Motor neuron (in vitro differentiated cells): Measurements from ENCODE around the gene AFG1L. TPM values are rescaled to one million over a fixed set of nuclear protein-coding genes. Genes with fewer than 3 reads are reported as not detected.
"Not testable (repeated sequence)": the region's sequence is repeated elsewhere in the genome, so short reads cannot be mapped to it uniquely, and the experiment has no call there.

Experiments used
- ATAC-seq, 8 experiments: fragments of 200-7000 bp; cut with Tn5 transposase; replicated peaks in 6 of 8; 2 replicates each; pipeline ENCODE4 v1.8.0; 2021; ENCODE audit warnings: mild to moderate bottlenecking in 8 of 8, moderate library complexity in 8 of 8
- H3K27ac ChIP-seq, 2 donors: fragments of 250-450 bp; sonication (Bioruptor Pico); 2 replicates each; pipeline ENCODE4 v1.9.0; 2021; ENCODE audit warnings: antibody characterized with exemption in 2 of 2, mild to moderate bottlenecking in 2 of 2, moderate library complexity in 1 of 2
- H3K4me1 ChIP-seq, 2 donors: fragments of 250-450 bp; sonication (Bioruptor Pico); replicated peaks in 1 of 2; 2 replicates each; pipeline ENCODE4 v1.6.1; 2021; ENCODE audit warnings: antibody characterized with exemption in 2 of 2, mild to moderate bottlenecking in 2 of 2, moderate library complexity in 1 of 2
- H3K4me3 ChIP-seq, 5 donors: fragments of 250-450 bp; sonication (Bioruptor Pico); 2 replicates each; pipeline ENCODE4 v1.9.0; 2021; ENCODE audit warnings: antibody characterized with exemption in 5 of 5, mild to moderate bottlenecking in 5 of 5, moderate library complexity in 4 of 5
- WGBS, 10 experiments: fragments of 450-650 bp; shearing (Covaris generic); methylation state at CpG; one replicate each; pipeline ENCODE4 v1.0.0; 2022; 5-methylcytosine and 5-hydroxymethylcytosine counted together
- in situ Hi-C, 9 experiments: fragments of 400-800 bp; cut with MboI; loops; one replicate each; pipeline ENCODE4 v1.15.0; 2021; ENCODE audit warnings: low sequenced_read_pairs in 9 of 9, low pct_unique_long_range_greater_than_20kb in 2 of 9; ENCODE audit not compliant: unreplicated experiment in 9 of 9
- total RNA-seq, 8 experiments: library from RNA; unstranded; fragments of 300-600 nt; gene quantifications; 2 replicates each; pipeline versions ENCODE4 v1.2.3 to v1.2.4, GENCODE V29; 2022

Gene AFG1L
- total RNA-seq, 8 experiments from 2014 or later = 4.3 to 17.4 (median 7.2) TPM

DNA sequence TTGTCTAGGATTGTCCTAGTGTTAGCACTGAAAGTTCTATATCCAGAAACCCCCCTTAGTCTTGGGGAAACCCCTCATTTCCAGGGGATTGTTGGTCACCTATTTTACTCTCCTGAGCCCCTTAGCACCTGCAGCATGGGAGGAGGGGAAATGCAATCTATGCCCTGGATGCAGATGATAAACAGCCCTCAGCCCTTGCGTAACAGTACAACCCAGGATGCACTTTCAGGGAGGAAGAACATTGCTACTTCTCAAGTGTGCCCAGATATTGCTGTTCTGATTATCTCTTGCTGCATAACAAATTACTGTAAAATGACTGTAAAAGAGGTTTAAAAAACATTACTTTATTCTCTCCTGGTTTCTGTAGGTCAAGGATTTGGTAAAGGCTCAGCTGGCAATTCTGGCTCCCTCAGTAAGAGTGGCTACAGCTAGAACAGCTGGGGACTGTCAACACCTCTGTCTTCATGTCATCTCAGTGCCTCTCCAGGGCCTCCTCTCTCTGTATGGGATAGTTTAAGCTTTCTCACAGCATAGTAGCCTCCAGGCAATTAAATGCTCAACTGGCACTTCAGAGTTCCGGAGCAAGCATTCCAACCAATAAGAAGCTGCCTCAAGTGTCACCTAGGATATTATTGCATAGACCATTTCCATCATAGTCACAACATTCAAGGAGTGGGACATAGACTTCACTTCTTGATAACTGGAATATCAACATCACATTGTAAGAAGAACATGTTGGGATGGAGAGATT lies 148.1 kb downstream of the AFG1L start:
- in situ Hi-C loops = no loop called here
- Histone ChIP-seq H3K27ac (no peak overlapping the region), H3K4me3 (no peak overlapping the region), H3K4me1 (no peaks in the 10 kb centered on the region)
- ATAC-seq = no peak
- WGBS, 10 experiments = 70 to 100% (median 89%) methylated on average over 1 to 2 of the region's 2 CpGs; no CpG with 5 or more reads in 3 of the 10 experiments

DNA sequence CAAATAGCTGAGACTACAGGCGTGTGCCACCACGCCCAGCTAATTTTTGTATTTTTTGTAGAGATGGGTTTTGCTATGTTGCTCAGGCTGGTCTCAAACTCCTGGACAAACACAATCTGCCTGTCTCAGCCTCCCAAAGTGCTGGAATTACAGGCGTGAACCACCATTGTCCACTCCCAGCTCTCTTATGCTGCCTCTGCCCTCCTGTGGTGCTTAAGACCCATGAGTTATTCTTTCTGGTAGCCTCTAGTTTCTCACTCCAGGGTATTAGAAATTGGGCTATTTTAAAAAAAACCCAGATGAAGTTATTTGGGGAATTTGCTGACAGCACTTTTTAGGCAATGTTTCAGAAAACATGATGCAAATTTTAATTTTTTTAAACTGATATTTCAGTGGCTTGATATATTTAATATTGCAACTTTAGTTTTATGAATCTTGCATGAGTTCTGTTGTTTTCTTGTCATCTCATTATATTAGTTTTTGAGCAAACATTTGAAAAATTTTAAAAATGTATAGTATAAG lies 151.8 kb downstream of the AFG1L start:
- H3K4me1 ChIP-seq = no peaks in the 10 kb centered on the region
- H3K27ac ChIP-seq = no peak overlapping the region
- in situ Hi-C loops = no loop called here
- ATAC-seq = no peak
- no peak overlapping the region for H3K4me3 ChIP-seq
- WGBS, 10 experiments = 86 to 100% (median 91%) methylated on average over 1 to 3 of the region's 3 CpGs; no CpG with 5 or more reads in 6 of the 10 experiments

DNA sequence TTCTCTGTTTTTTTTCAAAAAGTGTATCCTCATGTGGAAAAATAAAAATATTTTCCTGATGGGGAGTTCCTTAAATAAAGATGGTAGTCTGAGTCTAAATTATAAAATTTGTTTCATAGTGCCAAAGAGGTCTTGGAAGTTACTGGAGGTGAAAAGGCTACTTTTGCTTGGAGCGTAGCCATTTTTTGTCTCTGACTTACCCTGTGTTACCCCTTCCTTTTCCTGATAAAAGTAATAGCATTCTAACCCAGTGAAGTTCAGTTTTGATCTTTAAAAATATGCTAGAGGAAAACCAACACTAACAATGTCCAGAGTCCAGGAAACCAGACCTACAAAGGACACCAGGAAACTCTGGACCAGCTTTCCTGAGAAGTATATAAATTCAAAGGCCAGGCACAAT lies 153.6 kb downstream of the AFG1L start:
- Histone ChIP-seq H3K27ac (no peak overlapping the region), H3K4me1 (peaks cover 0 to 9% of the 10 kb centered on the region in 2 donors), H3K4me3 (no peak overlapping the region)
- ATAC-seq = no peak
- in situ Hi-C loops = no loop called here
- 100% methylated on average over 1 of the region's 1 CpG; no CpG with 5 or more reads in 3 of the 10 experiments for WGBS, 10 experiments

DNA sequence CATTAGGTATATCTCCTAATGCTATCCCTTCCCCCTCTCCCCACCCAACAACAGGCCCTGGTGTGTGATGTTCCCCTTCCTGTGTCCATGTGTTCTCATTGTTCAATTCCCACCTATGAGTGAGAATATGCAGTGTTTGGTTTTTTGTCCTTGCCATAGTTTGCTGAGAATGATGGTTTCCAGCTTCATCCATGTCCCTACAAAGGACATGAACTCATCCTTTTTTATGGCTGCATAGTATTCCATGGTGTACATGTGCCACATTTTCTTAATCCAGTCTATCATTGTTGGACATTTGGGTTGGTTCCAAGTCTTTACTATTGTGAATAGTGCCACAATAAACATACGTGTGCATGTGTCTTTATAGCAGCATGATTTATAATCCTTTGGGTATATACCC lies 154.9 kb downstream of the AFG1L start:
- WGBS, 10 experiments = no CpG with 5 or more reads among the region's 1 CpG
- in situ Hi-C loops, H3K27ac ChIP-seq, ATAC-seq, H3K4me1 ChIP-seq, H3K4me3 ChIP-seq: not testable (repeated sequence)

DNA sequence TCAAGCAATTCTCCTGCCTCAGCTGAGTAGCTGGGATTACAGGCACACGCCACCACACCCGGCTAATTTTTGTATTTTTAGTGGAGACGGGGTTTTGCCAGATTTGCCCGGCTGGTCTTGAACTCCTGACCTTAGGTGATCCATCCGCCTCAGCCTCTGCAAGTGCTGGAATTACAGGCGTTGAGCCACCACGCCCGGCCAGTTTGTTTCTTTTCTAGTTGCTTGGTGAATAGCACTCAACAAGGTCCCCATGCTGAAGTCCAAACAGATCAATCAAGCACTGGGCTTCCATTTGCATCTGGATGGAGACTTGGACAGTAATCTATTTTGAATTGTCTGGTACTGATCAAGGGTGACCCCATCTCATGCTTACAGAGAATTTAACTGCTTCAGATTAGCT lies 157.0 kb downstream of the AFG1L start:
- Histone ChIP-seq H3K27ac (no peak overlapping the region), H3K4me3 (no peak overlapping the region), H3K4me1 (peaks cover 0 to 9% of the 10 kb centered on the region in 2 donors)
- 43 to 93% (median 68%) methylated on average over 2 to 5 of the region's 8 CpGs; no CpG with 5 or more reads in 4 of the 10 experiments for WGBS, 10 experiments
- in situ Hi-C loops = no loop called here
- ATAC-seq = peak in 2 of 8 experiments; percentile 53 to 66

DNA sequence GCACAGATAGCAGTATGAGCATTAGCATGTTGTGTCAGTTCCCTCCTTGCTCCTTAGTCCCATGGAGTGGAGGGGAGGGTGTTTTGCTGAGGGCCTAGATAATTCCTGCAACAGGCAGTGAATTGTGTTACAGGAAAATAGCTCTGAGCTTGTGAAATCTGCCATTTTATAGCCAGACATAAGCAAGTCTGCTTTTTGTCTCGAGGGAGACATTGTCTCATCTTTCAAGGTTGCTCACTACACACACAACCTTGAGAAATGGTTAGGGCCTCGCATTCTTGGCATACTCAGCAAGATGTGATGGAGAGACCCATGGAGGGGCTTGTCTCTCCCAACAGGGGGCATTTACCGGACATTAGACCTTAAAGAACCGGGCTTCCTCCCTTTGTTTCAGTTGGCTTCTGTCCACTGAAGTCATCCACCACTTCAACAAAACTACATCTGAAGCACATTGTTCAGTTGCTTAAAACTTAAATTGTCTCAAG lies 157.9 kb downstream of the AFG1L start:
- 0 to 100% (median 57%) methylated on average over 1 to 4 of the region's 4 CpGs for WGBS, 10 experiments
- H3K4me1 ChIP-seq = peaks cover 0 to 9% of the 10 kb centered on the region in 2 donors
- in situ Hi-C loops = no loop called here
- ATAC-seq = peak in 3 of 8 experiments; percentile 39 to 58 (median 42)
- H3K27ac ChIP-seq = no peak overlapping the region
- H3K4me3 ChIP-seq = no peak overlapping the region

DNA sequence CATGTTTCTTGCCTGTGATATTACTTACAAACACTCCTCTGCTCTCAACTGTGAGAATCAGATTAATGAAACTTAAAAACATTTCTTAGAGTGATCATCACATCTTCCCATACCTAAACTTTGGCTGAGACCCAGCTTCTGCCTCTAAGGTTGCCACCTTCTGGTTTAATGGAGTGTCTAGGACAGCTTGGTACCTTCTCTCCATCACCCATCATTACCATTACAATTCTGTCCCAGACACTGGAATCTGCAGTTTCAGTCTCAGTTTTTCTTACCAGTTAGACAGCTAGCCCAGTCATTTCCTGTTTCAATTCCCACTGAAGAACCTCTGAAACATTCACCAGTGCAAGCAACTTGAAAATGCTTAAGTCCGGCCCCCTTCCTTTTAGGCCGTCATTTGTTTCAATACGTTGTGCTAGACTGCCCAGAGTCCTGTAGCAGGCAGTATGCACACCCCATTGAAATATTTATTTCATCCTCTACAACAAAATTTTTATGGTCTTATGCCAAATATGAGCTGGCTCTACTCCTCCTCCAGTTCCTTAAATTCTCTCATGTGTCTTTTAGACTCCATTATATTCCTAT lies 158.8 kb downstream of the AFG1L start:
- ATAC-seq = no peak
- H3K4me3 ChIP-seq = no peak overlapping the region
- H3K4me1 ChIP-seq = peaks cover 0 to 9% of the 10 kb centered on the region in 2 donors
- in situ Hi-C loops = no loop called here
- H3K27ac ChIP-seq = no peak overlapping the region
- WGBS, 10 experiments = 82 to 100% (median 90%) methylated on average over 1 to 3 of the region's 3 CpGs; no CpG with 5 or more reads in 3 of the 10 experiments

DNA sequence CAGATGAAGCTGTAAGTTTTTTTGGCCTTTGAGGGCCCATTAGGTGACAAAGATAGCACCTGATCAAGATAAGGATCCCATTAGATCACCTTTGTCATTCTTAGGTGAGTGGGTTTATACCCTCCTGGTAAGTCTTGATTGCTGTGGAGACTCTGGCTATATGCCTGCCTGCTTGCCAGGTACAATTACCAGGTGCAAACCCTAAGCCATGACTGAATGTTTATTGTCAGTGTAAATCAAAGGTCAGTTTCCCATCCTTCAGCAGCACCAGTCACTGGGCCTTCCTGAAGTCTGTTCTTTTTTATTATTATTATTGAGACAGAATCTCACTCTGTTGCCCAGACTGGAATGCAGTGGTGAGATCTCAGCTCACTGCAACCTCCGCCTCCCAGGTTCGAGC lies 159.5 kb downstream of the AFG1L start:
- in situ Hi-C loops = no loop called here
- H3K4me3 ChIP-seq = no peak overlapping the region
- H3K27ac ChIP-seq = no peak overlapping the region
- H3K4me1 ChIP-seq = peaks cover 0 to 9% of the 10 kb centered on the region in 2 donors
- no peak for ATAC-seq
- 100% methylated on average over 1 to 2 of the region's 2 CpGs; no CpG with 5 or more reads in 7 of the 10 experiments for WGBS, 10 experiments

DNA sequence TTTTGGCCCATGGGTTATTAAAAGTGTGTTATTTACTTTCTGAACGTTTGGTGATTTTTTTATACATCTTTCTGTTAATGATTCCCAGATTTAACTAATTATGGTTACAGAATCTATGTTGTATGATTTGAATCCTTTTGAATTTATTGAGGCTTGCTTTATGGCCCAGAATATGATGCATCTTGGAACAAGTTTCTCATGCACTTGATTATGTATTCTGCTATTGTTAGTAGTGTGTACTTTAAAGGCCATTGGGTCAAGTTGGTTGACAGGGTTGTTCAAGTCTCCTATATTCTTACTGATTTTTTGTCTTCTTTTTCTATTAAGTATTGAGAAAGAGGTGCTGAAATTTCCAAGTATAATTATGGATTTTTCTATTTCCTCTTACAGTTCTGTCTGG lies 160.8 kb downstream of the AFG1L start:
- H3K27ac ChIP-seq = no peak overlapping the region
- H3K4me3 ChIP-seq = no peak overlapping the region
- WGBS, 10 experiments = 0 to 88% (median 14%) methylated on average over 1 of the region's 1 CpG; no CpG with 5 or more reads in 1 of the 10 experiments
- peaks cover 0 to 9% of the 10 kb centered on the region in 2 donors for H3K4me1 ChIP-seq
- no peak for ATAC-seq
- in situ Hi-C loops = no loop called here

DNA sequence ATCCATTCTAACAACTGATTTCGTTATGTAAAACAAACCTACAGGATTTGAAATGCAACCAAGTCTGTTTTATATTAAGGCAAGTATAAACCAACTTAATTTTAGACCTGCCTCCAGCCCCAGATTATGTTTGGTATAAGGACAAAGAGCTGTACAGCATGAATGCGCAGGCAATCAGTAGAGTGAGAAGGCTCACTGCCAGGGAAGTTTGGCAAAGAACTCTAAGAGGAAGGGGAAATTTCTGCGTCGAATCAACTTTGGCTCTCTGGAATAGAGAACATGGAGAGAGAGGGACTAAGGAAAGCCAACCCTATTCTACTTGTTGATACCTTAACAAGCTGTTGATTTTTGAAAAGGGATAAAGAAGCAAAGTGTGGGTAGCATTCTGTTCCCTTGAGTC lies 168.9 kb downstream of the AFG1L start:
- in situ Hi-C loops = no loop called here
- H3K27ac ChIP-seq = no peak overlapping the region
- 11 to 82% (median 68%) methylated on average over 1 to 4 of the region's 4 CpGs; no CpG with 5 or more reads in 1 of the 10 experiments for WGBS, 10 experiments
- no peak for ATAC-seq
- H3K4me3 ChIP-seq = no peak overlapping the region
- peaks cover 8 to 25% of the 10 kb centered on the region in 2 donors for H3K4me1 ChIP-seq

DNA sequence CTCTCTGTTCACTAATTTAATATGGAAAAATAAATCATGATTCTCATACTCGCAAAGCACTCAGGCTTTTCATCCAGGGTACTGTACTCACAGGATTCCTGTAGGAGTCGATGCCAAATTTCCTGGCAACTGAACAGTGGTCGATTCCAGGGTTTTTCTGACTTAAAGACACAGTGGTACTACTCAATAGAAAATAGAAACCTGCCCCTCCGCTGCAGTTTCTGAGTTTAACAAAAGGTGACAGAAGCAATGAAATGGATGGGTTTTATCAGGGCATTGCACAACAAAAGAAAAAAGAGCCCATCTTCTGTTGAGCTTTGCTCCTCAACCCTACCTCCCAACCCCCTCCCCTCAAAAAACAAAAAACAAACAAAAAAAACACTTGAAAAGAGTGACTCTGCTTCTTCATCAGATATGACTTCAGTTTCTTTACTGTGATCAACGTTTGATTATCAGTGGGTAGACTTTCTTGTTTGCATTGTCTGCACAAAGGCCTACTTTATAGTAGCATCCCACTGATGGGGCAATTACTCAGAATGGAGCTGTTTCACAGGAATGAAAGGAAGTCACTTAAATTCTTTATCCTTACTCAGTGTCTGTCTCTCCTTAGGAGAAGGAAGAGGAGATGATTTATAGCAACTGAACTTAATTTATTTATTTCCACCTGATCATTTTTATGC lies 169.7 kb downstream of the AFG1L start:
- in situ Hi-C loops = no loop called here
- 0 to 66% (median 18%) methylated on average over 2 to 5 of the region's 5 CpGs for WGBS, 10 experiments
- peak in 4 of 8 experiments; percentile 20 to 65 (median 34) for ATAC-seq
- H3K27ac ChIP-seq = no peak overlapping the region
- H3K4me3 ChIP-seq = no peak overlapping the region
- H3K4me1 ChIP-seq = peaks cover 12 to 25% of the 10 kb centered on the region in 2 donors

DNA sequence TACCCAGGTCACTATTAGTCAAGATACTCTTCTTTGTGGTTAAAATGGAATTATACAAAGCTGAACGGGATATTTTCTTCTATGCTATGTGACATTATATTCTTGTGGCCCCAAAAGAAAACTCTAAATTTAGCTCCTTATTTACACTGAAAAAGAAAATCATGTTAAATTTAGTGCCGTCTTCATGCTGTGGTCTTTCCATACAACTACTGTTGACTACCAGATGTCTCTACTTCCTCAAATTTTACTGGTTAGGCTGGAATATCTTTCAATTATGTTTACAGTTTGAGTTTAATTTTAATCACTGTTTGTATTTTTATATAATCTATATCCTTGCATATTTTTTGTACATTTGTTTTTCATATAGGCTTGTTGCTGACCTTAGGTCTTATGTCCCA lies 170.2 kb downstream of the AFG1L start:
- ATAC-seq = no peak
- WGBS, 10 experiments = 30 to 100% (median 64%) methylated on average over 1 to 2 of the region's 2 CpGs
- no peak overlapping the region for H3K4me3 ChIP-seq
- in situ Hi-C loops = no loop called here
- peaks cover 12 to 25% of the 10 kb centered on the region in 2 donors for H3K4me1 ChIP-seq
- no peak overlapping the region for H3K27ac ChIP-seq

DNA sequence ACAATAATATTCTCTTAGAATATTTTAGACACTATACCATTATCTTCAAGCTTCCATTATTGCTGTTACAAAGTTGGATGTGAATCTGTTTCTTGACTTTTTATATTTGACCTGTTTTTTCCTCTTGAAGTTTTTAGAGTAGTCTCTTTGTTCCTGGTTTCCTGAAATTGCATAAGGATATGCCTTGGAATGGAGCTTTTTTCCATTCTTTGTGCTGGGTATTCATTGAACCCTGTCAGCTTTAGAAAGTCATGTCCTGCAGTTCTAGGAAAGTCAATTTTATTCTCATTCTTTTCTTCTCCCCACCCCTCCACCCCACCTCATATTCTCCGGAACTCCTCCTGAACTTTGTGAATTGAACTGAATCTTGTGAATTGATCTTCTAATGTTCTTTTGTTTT lies 173.5 kb downstream of the AFG1L start:
- ATAC-seq = peak in 1 of 8 experiments; percentile 29
- 10 to 100% (median 50%) methylated on average over 1 of the region's 1 CpG; no CpG with 5 or more reads in 2 of the 10 experiments for WGBS, 10 experiments
- in situ Hi-C loops = no loop called here
- H3K27ac ChIP-seq = no peak overlapping the region
- H3K4me1 ChIP-seq = peaks cover 10 to 17% of the 10 kb centered on the region in 2 donors
- H3K4me3 ChIP-seq = no peak overlapping the region
